Daoy (cell line): ENCODE data around the gene MARS1. TPM values are rescaled to one million over a fixed set of nuclear protein-coding genes. Genes with fewer than 3 reads are reported as not detected.
A peak's percentile ranks its signal among the peaks of the same experiment; 100 is the strongest.

Experiments used
- DNase-seq: peaks from one replicate; pipeline ENCODE4 v3.0.0-alpha.2; 2015; ENCODE audit warnings: low read depth
- total RNA-seq: library from RNA; depleted of rRNA; stranded (reverse); fragments of >200 nt; shearing (Covaris generic); gene quantifications from 2 replicates; pipeline ENCODE4 v1.2.3, GENCODE V29; 2014; rRNA removed

Gene MARS1
- total RNA-seq, 1 experiment from 2014 or later: 177 TPM

DNA sequence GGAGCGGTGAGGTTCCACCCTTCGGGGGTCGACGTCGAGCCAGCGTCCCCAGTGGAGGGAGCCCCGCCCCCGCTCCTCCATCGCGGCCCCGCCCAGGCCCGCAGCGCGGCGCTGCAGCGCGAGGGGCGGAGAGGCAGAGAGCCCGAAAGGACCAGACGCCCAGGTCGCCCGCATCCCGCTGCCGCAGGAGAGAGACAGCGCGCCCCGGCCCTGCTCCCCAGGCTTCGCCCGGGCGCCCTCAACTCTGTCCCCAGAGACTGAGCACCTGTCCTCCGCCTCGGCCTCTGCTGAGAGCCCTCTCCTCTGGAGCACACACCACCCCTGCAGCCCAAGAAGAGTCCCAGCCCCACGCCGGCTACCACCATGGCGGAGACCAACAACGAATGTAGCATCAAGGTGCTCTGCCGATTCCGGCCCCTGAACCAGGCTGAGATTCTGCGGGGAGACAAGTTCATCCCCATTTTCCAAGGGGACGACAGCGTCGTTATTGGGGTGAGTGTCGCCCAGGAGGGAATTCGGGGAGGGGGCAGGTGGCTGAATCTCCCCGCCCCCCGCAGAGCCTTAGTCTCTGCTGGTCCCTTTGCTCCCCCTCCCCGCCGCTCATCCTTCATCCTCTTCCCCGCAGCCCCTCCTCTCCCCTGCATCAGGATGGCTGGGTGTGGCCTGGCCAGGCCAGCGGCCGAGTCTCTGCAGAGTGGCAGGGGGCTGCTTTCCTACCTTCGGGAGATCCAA is 62.2 kb downstream of the MARS1 start, which contains the start of gene KIF5A:
Gene KIF5A, plus strand, starts transcription at position 136 of the 732 bp plus-strand sequence. Its CDS starts 228 bp downstream, at position 364.
- DNase-seq: peak; percentile 61

DNA sequence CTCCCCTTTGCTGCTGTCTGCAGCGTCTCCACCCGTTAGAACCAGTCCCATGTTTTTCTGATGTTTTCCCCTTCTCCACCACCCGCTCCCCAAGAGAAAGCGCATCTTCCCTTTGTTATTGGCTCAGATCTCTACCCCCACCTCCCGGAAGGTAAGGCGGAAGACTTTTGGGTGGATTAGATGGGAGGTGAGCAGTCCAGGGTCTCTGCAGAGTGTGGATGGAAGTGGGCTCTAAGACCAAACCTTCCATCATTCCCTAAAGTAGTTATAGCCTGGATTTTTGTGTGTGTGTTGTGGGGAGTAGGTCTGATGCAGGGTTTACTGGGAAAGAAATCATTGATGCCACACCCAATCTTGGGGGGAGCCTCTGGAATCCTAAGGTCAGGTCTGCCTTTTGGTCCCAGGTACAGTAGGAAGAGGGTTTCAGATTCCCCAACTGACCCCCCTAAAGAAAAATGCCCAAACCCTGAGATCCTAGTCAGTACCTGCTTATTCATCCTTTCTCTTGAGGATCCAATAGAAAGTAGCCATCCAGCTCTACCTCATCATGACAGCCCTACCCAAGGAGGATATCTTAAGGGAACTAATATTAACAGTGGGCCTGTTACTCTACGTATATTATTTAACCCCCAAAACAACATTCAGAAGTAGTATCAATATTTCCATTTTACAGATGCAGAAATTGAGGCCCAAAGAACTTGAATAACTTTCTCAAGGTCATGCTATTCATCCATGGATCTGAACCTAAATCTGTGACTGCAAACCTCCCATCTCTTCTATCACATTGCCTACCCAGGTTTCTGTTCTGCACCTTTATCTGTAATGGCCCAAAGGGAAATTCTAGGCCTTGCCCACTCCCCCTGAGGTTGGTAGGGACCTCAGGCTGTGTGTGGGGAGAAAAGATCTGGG is 63.0 kb downstream of the MARS1 start:
- no peak for DNase-seq

DNA sequence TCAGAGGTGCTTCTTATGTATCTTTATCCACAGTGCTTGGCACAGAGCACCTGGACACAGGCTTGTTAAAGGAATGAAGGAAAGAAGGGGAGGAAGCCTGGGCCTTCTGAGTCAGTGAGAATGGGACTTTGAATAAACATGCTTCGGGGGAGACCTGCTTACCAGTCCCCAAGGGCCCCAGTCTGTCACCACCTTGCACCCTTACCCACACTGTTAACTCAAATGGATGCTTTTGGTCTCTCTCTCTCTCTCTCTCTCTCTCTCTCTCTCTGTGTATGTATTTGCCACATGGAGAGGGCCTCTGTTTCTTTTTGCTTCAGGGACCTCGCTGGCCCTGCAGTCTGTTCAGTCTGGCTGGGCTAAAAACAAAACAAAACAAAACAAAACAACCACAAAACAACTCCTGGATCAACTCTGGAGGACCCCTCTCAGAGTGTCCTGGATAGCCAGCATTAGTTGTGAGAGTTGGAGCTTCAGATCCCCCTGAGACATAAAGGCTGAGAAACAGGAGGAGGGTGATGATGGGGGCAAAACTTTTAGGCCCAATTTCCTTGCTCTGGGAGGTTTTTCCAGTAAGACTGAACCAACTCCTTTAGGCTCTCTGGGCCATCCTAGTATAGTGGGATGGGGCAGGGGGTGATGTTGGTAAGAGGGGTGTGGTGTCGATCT is 63.9 kb downstream of the MARS1 start:
- DNase-seq: no peak

DNA sequence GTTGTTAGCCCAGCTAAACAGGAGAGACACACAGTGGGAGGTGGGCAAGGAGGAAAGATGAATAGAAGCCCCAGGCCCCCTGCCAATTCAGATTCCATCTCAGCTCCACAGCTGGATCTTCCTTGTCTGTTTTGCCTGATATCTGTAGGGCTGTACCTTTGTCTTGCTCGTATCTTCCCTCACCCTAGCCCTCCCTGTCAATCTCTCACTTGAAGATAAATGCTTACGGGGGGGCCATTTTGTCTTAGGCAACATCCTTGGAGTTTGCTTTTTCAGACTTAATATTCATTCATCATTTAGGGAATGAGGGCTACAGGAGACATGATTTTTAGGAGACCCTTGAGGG is 64.4 kb downstream of the MARS1 start:
- DNase-seq: no peak

DNA sequence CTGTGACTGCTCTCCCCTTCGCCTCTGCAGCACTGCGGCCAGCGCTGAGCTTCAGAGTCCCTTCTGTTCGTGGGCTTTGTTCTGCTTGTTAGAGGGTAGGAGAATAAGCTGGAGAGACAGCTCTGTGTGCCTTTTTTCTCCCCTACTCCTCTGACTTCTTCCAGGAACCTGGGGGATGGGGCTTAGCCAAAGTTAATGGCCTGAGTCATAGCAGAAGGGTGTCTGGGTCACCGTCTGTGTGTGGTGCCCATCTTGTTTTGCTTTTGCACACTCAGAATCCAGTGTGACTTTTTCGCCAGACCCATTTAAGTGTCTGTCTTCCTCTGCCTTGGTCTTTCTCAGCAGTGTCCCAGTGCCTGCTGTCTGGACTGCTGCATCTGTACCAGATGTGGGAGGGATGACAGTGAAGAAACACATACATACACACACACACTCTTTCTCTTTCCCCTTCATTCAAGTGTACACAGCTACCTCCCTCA is 65.0 kb downstream of the MARS1 start:
- DNase-seq: peak; percentile 74

DNA sequence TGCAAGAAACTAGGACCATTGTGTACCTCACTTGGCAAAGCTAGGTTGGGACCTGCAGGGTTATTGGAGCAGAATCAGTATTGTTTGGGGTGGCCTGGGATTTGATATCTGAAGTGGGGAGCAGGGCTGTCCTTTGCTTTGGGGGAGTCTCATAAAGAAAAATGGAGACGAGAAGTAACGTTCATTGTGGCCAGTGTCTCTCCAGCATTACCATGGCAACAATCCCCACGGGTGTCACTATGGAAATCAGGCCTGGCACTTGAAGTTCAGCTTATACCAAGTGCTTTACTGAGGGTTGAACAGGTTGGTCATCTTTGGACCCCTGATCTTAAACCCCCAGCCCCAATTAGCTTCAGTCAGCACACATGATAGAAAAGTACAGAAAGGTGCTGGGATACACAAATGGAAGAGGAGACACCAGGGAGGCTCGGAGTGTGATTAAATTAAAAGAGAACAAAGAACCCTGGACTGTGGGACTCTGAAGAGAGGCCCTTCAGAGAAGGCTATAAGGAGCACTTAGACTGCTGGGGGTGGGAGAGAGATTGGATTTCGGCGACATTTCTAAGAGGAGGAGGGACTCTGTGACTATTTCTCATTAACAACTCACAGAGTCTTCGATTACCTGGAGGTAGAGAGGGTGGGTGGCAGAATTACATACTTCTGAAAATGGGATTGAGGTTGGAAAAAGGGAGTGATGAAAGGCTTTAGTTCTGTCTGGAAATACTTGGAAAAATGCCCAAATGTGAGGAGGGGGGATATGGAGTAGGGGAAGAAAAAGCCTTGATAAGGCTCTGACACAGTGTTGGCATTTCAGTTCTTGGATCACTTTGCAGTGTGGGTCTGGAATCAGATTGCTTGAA is 65.7 kb downstream of the MARS1 start:
- no peak for DNase-seq

DNA sequence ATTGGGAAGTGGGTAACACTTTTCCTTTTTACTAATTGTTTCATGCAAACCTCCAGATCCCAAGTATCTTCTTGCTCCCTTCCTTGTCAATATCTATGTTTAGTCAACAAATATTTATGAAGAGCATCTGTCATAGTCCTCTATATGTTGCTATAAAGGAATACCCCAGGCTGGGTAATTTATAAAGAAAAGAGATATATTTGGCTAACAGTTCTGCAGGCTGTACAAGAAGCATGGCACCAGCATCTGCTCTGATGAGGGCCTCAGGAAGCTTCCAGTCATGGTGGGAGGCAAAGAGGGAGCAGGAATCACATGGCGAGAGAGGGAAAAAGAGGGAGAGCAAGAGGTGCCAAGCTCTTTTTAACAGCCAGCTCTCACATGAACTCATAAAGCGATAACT is 66.6 kb downstream of the MARS1 start:
- DNase-seq: no peak

DNA sequence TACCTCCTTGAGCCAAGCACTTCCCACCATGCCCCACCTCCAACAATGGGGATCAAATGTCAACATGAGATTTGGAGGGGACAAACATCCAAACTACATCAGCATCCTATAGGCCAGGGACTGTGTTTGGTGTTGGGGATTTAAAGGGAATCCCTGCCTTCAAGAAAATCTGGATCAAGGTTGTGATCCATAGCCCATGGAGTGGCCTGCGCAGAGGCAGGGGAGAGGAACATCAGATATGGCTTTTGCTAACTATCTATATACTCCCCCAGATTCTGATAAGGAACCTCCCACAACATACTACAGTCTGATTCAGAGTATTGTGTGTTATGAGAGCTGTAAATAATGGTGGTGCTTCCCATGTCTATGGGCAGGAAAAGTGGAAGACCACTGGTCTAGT is 67.0 kb downstream of the MARS1 start:
- no peak for DNase-seq

DNA sequence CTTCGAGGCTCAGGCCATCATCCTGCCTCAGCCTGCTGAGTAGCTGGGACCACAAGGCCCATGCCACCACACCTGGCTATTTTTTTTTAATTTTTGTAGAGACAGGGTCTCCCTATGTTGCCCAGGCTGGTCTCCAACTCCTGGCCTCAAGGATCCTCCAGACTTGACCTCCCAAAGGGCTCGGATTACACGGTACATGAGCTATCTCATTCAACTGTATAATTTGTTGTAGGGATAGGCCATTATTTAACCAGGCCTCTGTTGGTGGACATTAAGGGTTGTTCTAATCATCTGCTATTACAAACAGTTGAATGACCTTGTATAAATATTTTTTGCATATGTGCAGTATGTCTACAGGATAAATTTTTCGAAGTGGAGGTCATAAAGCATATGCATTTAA is 71.0 kb downstream of the MARS1 start:
- DNase-seq: no peak

DNA sequence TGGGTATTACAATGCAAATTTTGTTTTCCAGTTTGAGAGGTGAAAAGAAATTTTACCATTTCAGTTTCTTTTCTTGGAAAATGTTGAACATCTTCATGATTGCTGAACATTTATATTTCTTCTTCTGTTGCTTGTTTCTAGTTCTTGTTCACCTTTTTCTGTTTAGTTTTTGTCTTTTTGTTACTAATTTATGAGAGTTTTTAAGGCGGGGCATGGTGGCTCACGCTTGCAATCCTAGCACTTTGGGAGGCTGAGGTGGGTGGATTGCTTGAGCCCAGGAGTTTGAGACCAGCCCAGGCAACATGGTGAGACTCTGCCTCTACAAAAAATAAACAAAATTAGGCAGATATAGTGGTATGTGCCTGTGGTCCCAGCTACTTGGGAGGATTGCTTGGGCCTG is 72.6 kb downstream of the MARS1 start:
- DNase-seq: no peak

DNA sequence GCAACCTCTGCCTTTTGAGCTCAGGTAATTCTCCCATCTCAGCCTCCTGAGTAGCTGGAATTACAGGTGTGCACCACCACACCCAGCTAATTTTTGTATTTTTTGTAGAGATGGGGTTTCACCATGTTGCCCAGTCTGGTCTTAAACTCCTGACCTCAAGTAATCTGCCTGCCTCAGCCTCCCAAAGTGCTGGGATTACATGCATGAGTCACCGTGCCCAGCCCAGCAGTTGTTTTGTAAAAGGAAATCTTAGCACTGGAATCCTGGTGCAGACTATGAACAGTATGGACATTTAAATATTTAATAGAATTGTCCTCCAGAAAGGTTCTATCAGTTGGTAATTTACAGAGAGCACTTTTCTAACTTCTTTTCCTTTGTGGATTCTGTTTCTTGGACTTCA is 73.2 kb downstream of the MARS1 start:
- peak; percentile 27 for DNase-seq

DNA sequence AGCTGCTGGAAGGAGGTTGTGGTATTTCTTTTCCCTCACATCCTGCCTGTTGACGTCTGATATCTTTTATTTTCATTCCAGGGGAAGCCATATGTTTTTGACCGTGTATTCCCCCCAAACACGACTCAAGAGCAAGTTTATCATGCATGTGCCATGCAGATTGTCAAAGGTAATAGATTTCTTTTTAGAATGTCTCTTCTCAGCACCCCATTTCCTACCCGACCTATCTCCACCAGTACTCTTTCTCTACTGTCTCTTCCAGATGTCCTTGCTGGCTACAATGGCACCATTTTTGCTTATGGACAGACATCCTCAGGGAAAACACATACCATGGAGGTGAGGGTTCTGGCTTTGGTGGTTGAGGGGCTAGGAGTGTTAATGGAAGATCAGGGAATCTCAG is 75.5 kb downstream of the MARS1 start:
- DNase-seq: no peak

DNA sequence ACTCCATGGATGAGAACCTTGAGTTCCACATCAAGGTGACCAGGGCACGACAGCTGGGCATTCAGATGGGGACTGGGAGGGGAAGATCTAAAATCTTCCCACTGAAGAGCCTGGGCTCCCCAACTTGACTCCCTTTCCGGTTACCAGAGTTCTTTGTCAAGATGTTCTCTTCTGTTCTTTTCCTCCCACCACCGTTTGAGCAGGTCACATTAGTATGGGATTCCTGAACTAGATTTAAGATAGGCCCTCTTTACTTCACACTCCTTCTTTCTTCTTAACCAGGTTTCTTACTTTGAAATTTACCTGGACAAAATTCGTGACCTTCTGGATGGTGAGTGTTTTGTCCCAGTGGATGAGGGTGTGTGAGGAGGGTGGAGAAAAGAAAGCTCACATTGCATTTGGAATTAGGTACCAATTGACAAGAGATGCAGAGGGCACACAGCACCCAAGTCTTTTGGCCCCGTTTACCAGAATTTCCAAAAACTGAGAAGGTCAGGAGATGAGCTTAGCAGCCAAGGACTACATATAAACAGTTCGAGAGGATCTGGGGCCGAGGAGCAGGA is 76.4 kb downstream of the MARS1 start:
- DNase-seq: no peak

Other genes with a start within 250 kb of the MARS1 start
- gene STAC3, start 236.9 kb upstream of the MARS1 start, total RNA-seq: 0.69 TPM in 1 of 2 replicates, not detected in the other
- gene R3HDM2, start 57.0 kb upstream of the MARS1 start, total RNA-seq: 8.9 and 11.3 TPM in 2 replicates
- gene INHBC, start 53.3 kb upstream of the MARS1 start, total RNA-seq: not detected in 2 replicates
- gene INHBE, start 32.8 kb upstream of the MARS1 start, total RNA-seq: 0.80 and 1.6 TPM in 2 replicates
- 0.57 and 2.1 TPM in 2 replicates for gene GLI1, start 28.3 kb upstream of the MARS1 start, total RNA-seq
- gene ARHGAP9, start 8.2 kb upstream of the MARS1 start, total RNA-seq: 0.51 TPM in 1 of 2 replicates, not detected in the other
- gene DDIT3, start 32.4 kb downstream of the MARS1 start, total RNA-seq: 9.4 and 11.3 TPM in 2 replicates
- 0.57 and 0.91 TPM in 2 replicates for gene MBD6, start 34.8 kb downstream of the MARS1 start, total RNA-seq
- 108 and 118 TPM in 2 replicates for gene DCTN2, start 59.1 kb downstream of the MARS1 start, total RNA-seq
- gene KIF5A, start 62.0 kb downstream of the MARS1 start, total RNA-seq: 0.69 and 1.0 TPM in 2 replicates
- gene PIP4K2C, start 103.1 kb downstream of the MARS1 start, total RNA-seq: 35.2 and 44.9 TPM in 2 replicates
- 12.3 and 12.7 TPM in 2 replicates for gene DTX3, start 116.8 kb downstream of the MARS1 start, total RNA-seq
- gene ARHGEF25, start 123.4 kb downstream of the MARS1 start, total RNA-seq: 0.95 and 5.6 TPM in 2 replicates
- 36.5 and 60.9 TPM in 2 replicates for gene B4GALNT1, start 145.1 kb downstream of the MARS1 start, total RNA-seq
- 262 and 383 TPM in 2 replicates for gene OS9, start 206.1 kb downstream of the MARS1 start, total RNA-seq